ENCODE measurements around the gene ANLN. TPM values are rescaled to one million over a fixed set of nuclear protein-coding genes. Genes with fewer than 3 reads are reported as not detected.
A peak's percentile ranks its signal among the peaks of the same experiment; 100 is the strongest.

Gene ANLN
- polyA plus RNA-seq, 3 donors, result 0.12 to 1.1 (median 0.25) TPM

DNA sequence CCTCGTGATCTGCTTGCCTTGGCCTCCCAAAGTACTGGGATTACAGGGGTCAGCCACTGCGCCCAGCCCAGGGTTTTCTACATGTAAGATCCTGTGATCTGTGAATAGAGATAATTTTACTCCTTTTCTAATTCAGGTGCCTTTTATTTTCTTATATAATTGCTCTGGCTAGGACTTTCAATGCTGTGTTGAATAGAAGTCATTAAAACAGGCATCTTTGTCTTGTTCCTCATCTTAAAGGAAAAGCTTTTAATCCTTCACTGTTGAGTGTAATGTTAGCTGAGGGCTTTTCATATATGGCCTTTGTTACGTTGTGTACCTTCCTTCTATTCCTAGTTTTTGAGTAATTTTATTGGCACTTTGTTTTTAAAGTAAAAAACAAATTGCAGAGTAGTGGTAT lies 26.6 kb downstream of the ANLN start:
- peaks cover 34 to 50% of the 10 kb centered on the region in 2 donors for H3K36me3 Mint-ChIP-seq
- intact Hi-C loops (cut with micrococcal nuclease), result no loop called here
- no peaks in the 10 kb centered on the region for H3K9me3 ChIP-seq (replicated peaks in 1 of 2; ENCODE audit: control insufficient read depth in 1 of 2, insufficient read depth in 1 of 2, low read length in 2 of 2)
- H3K4me1 Mint-ChIP-seq, result no peaks in the 10 kb centered on the region
- peak overlapping the region in 1 of 7 donors; percentile 46 for H3K27ac Mint-ChIP-seq
- H3K27me3 Mint-ChIP-seq (ENCODE audit: low read depth in 3 of 3), result no peaks in the 10 kb centered on the region
- TF ChIP-seq, protein P1, sequence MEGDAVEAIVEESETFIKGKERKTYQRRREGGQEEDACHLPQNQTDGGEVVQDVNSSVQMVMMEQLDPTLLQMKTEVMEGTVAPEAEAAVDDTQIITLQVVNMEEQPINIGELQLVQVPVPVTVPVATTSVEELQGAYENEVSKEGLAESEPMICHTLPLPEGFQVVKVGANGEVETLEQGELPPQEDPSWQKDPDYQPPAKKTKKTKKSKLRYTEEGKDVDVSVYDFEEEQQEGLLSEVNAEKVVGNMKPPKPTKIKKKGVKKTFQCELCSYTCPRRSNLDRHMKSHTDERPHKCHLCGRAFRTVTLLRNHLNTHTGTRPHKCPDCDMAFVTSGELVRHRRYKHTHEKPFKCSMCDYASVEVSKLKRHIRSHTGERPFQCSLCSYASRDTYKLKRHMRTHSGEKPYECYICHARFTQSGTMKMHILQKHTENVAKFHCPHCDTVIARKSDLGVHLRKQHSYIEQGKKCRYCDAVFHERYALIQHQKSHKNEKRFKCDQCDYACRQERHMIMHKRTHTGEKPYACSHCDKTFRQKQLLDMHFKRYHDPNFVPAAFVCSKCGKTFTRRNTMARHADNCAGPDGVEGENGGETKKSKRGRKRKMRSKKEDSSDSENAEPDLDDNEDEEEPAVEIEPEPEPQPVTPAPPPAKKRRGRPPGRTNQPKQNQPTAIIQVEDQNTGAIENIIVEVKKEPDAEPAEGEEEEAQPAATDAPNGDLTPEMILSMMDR (IDR thresholded peaks at IDR 0.05), result no peak
- peaks cover 38% of the 10 kb centered on the region for H3K79me2 ChIP-seq (ENCODE audit: insufficient read depth, low read length)
- no CpG with 5 or more reads among the region's 3 CpGs for WGBS (ENCODE audit: insufficient coverage)
- H3K4me3 ChIP-seq (replicated peaks in 1 of 3; ENCODE audit: low read depth in 2 of 3, low read length in 3 of 3), result no peak overlapping the region
- H4K20me1 ChIP-seq (ENCODE audit: insufficient read depth, low read length), result no peaks in the 10 kb centered on the region
- peaks cover 65 to 93% of the 10 kb centered on the region in 2 donors for H3K36me3 ChIP-seq (replicated peaks in 1 of 2; ENCODE audit: control insufficient read depth in 1 of 2, insufficient read depth in 2 of 2, low read length in 2 of 2)
- no peak overlapping the region for H3K27ac ChIP-seq (ENCODE audit: low read depth in 1 of 2, low read length in 2 of 2)
- no peak overlapping the region for H3K9ac ChIP-seq (ENCODE audit: insufficient read depth, low read length, poor library complexity, severe bottlenecking)
- H3K4me3 Mint-ChIP-seq, result no peak overlapping the region
- H3K9me3 Mint-ChIP-seq, result no peaks in the 10 kb centered on the region
- no peak overlapping the region for H3K4me2 ChIP-seq (replicated peaks; ENCODE audit: extremely low read depth, low read length, poor library complexity, severe bottlenecking)
- H3K27me3 ChIP-seq (ENCODE audit: control insufficient read depth in 2 of 2, insufficient read depth in 2 of 2, low read length in 2 of 2), result no peaks in the 10 kb centered on the region
- no peak for DNase-seq
- H2AFZ ChIP-seq (ENCODE audit: insufficient read depth, low read depth, low read length, poor library complexity, severe bottlenecking), result no peak overlapping the region
- H3K4me1 ChIP-seq (ENCODE audit: control insufficient read depth in 1 of 2, insufficient read depth in 2 of 2, low read length in 2 of 2), result no peaks in the 10 kb centered on the region

DNA sequence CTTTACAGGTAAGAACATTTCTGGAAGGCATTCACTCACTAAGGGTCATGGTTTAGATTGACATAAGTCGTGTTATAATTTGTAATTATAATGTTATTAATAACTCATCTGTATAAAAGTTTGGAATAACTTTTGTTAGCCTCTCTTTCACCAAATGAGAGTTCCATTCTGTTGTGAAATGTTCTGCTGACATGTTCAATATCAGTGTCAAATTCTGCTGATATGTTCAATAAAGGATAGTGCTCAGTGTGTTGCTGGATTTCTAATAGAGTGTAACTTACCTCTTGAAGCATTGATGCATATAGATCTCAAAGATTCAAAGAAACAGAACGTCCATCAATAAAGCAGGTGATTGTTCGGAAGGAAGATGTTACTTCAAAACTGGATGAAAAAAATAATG lies 30.6 kb downstream of the ANLN start:
- Histone ChIP-seq H3K9me3 (replicated peaks in 1 of 2; ENCODE audit: control insufficient read depth in 1 of 2, insufficient read depth in 1 of 2, low read length in 2 of 2) (no peaks in the 10 kb centered on the region), H4K20me1 (ENCODE audit: insufficient read depth, low read length) (no peaks in the 10 kb centered on the region), H3K27ac (ENCODE audit: low read depth in 1 of 2, low read length in 2 of 2) (peak overlapping the region in 1 of 2 donors; percentile 15), H3K4me1 (ENCODE audit: control insufficient read depth in 1 of 2, insufficient read depth in 2 of 2, low read length in 2 of 2) (no peaks in the 10 kb centered on the region), H3K9ac (ENCODE audit: insufficient read depth, low read length, poor library complexity, severe bottlenecking) (no peak overlapping the region), H3K36me3 (replicated peaks in 1 of 2; ENCODE audit: control insufficient read depth in 1 of 2, insufficient read depth in 2 of 2, low read length in 2 of 2) (peaks cover 48 to 96% of the 10 kb centered on the region in 2 donors), H3K4me2 (replicated peaks; ENCODE audit: extremely low read depth, low read length, poor library complexity, severe bottlenecking) (no peak overlapping the region), H3K27me3 (ENCODE audit: control insufficient read depth in 2 of 2, insufficient read depth in 2 of 2, low read length in 2 of 2) (no peaks in the 10 kb centered on the region), H3K79me2 (ENCODE audit: insufficient read depth, low read length) (peaks cover 23% of the 10 kb centered on the region), H2AFZ (ENCODE audit: insufficient read depth, low read depth, low read length, poor library complexity, severe bottlenecking) (no peak overlapping the region), H3K4me3 (replicated peaks in 1 of 3; ENCODE audit: low read depth in 2 of 3, low read length in 3 of 3) (no peak overlapping the region)
- DNase-seq, result no peak
- Mint-ChIP-seq H3K27me3 (ENCODE audit: low read depth in 3 of 3) (no peaks in the 10 kb centered on the region), H3K4me1 (no peaks in the 10 kb centered on the region), H3K4me3 (no peak overlapping the region), H3K27ac (peak overlapping the region in 1 of 7 donors; percentile 25), H3K36me3 (peaks cover 55 to 78% of the 10 kb centered on the region in 2 donors), H3K9me3 (no peaks in the 10 kb centered on the region)
- intact Hi-C loops (cut with micrococcal nuclease), result no loop called here
- no CpG with 5 or more reads among the region's 3 CpGs for whole genome bisulfite sequencing (ENCODE audit: insufficient coverage)
- TF ChIP-seq, protein P1 (IDR thresholded peaks at IDR 0.05), result no peak

All from CD14-positive monocyte (primary cell).